CD14-positive monocyte (primary cell): ENCODE results near the gene HPSE2. TPM values are rescaled to one million over a fixed set of nuclear protein-coding genes. Genes with fewer than 3 reads are reported as not detected.

Source experiments
- DNase-seq, 3 donors: peaks; one replicate each; pipeline ENCODE4 v3.0.0-alpha.2; 2011 to 2022
- H2AFZ ChIP-seq: 2 replicates; pipeline ENCODE4 v1.6.0; 2012; ENCODE audit warnings: mild to moderate bottlenecking, low read depth, low read length, inconsistent platforms; ENCODE audit not compliant: insufficient read depth, poor library complexity, severe bottlenecking
- H3K27ac ChIP-seq, 2 donors: 1 replicate in 1 of 2; 2 replicates in 1 of 2; pipeline ENCODE4 v1.5.1; 2012 to 2013; ENCODE audit warnings: low read length in 2 of 2, control low read depth in 1 of 2, inconsistent platforms in 1 of 2, low read depth in 1 of 2, mild to moderate bottlenecking in 1 of 2
- H3K27me3 ChIP-seq, 2 donors: one replicate each; pipeline versions ENCODE4 v1.6.0 to v1.6.1; 2011 to 2013; ENCODE audit warnings: low read length in 2 of 2; ENCODE audit not compliant: control insufficient read depth in 2 of 2, insufficient read depth in 2 of 2
- H3K36me3 ChIP-seq, 2 donors: replicated peaks in 1 of 2; 1 replicate in 1 of 2; 2 replicates in 1 of 2; pipeline versions ENCODE4 v1.5.1 to v1.6.1; 2012 to 2013; ENCODE audit warnings: low read length in 2 of 2, control low read depth in 1 of 2, inconsistent platforms in 1 of 2, mild to moderate bottlenecking in 1 of 2; ENCODE audit not compliant: insufficient read depth in 2 of 2, control insufficient read depth in 1 of 2
- H3K4me1 ChIP-seq, 2 donors: 1 replicate in 1 of 2; 2 replicates in 1 of 2; pipeline versions ENCODE4 v1.5.1 to v1.6.1; 2012 to 2013; ENCODE audit warnings: low read length in 2 of 2, control low read depth in 1 of 2, inconsistent platforms in 1 of 2, mild to moderate bottlenecking in 1 of 2, moderate library complexity in 1 of 2; ENCODE audit not compliant: insufficient read depth in 2 of 2, control insufficient read depth in 1 of 2
- H3K4me2 ChIP-seq: replicated peaks from 2 replicates; pipeline ENCODE3; 2012; ENCODE audit warnings: low read length, moderate library complexity, mild to moderate bottlenecking; ENCODE audit not compliant: poor library complexity, severe bottlenecking; ENCODE audit errors: extremely low read depth
- H3K4me3 ChIP-seq, 3 experiments: fragments of 200-600 bp in 1 of 3; sonication (generic) in 1 of 3; replicated peaks in 1 of 3; 1 replicate in 2 of 3; 2 replicates in 1 of 3; pipeline ENCODE4 v1.5.1; 2011 to 2013; ENCODE audit warnings: low read length in 3 of 3, mild to moderate bottlenecking in 3 of 3, control low read depth in 2 of 3, low read depth in 2 of 3, inconsistent platforms in 1 of 3, moderate library complexity in 1 of 3
- H3K79me2 ChIP-seq: 2 replicates; pipeline ENCODE4 v1.6.0; 2012; ENCODE audit warnings: mild to moderate bottlenecking, control low read depth, inconsistent platforms, low read length, moderate library complexity; ENCODE audit not compliant: insufficient read depth
- H3K9ac ChIP-seq: 2 replicates; pipeline ENCODE4 v1.6.0; 2017; ENCODE audit warnings: low read length, mild to moderate bottlenecking; ENCODE audit not compliant: insufficient read depth, poor library complexity, severe bottlenecking
- H3K9me3 ChIP-seq, 2 donors: replicated peaks in 1 of 2; 1 replicate in 1 of 2; 2 replicates in 1 of 2; pipeline versions ENCODE4 v1.5.1 to v1.6.1; 2012 to 2013; ENCODE audit warnings: low read length in 2 of 2, control low read depth in 1 of 2; ENCODE audit not compliant: control insufficient read depth in 1 of 2, insufficient read depth in 1 of 2
- H4K20me1 ChIP-seq: 2 replicates; pipeline ENCODE4 v1.6.0; 2012; ENCODE audit warnings: mild to moderate bottlenecking, low read length, control low read depth, moderate library complexity; ENCODE audit not compliant: insufficient read depth
- H3K27ac Mint-ChIP-seq, 7 donors: one replicate each; pipeline ENCODE4 v1.8.0; 2020; ENCODE audit warnings: mild to moderate bottlenecking in 7 of 7, mixed read lengths in 7 of 7, moderate library complexity in 6 of 7, inconsistent platforms in 2 of 7
- H3K27me3 Mint-ChIP-seq, 3 donors: one replicate each; pipeline ENCODE4 v1.8.0; 2021 to 2022; ENCODE audit warnings: low read depth in 3 of 3, mild to moderate bottlenecking in 3 of 3, mixed read lengths in 3 of 3, moderate library complexity in 3 of 3, inconsistent platforms in 1 of 3
- H3K36me3 Mint-ChIP-seq, 2 donors: one replicate each; pipeline ENCODE4 v1.8.0; 2020; ENCODE audit warnings: mixed read lengths in 2 of 2, inconsistent platforms in 1 of 2, mild to moderate bottlenecking in 1 of 2
- H3K4me1 Mint-ChIP-seq: one replicate; pipeline ENCODE4 v1.8.0; 2020; ENCODE audit warnings: mild to moderate bottlenecking, mixed read lengths
- H3K4me3 Mint-ChIP-seq, 2 donors: one replicate each; pipeline ENCODE4 v1.8.0; 2020; ENCODE audit warnings: mild to moderate bottlenecking in 2 of 2, mixed read lengths in 2 of 2, moderate library complexity in 1 of 2
- H3K9me3 Mint-ChIP-seq, 7 donors: one replicate each; pipeline ENCODE4 v1.8.0; 2020 to 2022; ENCODE audit warnings: mixed read lengths in 7 of 7, mild to moderate bottlenecking in 6 of 7, moderate library complexity in 6 of 7, inconsistent platforms in 2 of 7
- CTCF ChIP-seq: fragments of 200-600 bp; IDR thresholded peaks from one replicate; pipeline ENCODE4 v1.8.0; 2022; ENCODE audit warnings: antibody characterized with exemption, mild to moderate bottlenecking
- WGBS: methylation state at CpG from one replicate; pipeline ENCODE4 v1.1.5; 2013; ENCODE audit warnings: missing lambda C conversion rate; ENCODE audit not compliant: insufficient coverage; 5-methylcytosine and 5-hydroxymethylcytosine counted together
- intact Hi-C, 2 donors: fragments of 100-400 bp; cut with micrococcal nuclease; formaldehyde crosslinking; loops; one replicate each; pipeline versions ENCODE4 v1.15.0 to v1.15.1; 2023
- polyA plus RNA-seq, 3 donors: library from polyadenylated mRNA; depleted of rRNA in 1 of 3; unstranded in 2 of 3; stranded (reverse) in 1 of 3; fragments of 300-500 nt in 2 of 3; fragments of >200 nt in 1 of 3; fragmentation: Illumina TruSeq in 2 of 3; gene quantifications; 1 replicate in 2 of 3; 2 replicates in 1 of 3; pipeline ENCODE4 v1.2.3, GENCODE V29; 2012 to 2021

Gene HPSE2
- polyA plus RNA-seq, 3 donors: not detected

DNA sequence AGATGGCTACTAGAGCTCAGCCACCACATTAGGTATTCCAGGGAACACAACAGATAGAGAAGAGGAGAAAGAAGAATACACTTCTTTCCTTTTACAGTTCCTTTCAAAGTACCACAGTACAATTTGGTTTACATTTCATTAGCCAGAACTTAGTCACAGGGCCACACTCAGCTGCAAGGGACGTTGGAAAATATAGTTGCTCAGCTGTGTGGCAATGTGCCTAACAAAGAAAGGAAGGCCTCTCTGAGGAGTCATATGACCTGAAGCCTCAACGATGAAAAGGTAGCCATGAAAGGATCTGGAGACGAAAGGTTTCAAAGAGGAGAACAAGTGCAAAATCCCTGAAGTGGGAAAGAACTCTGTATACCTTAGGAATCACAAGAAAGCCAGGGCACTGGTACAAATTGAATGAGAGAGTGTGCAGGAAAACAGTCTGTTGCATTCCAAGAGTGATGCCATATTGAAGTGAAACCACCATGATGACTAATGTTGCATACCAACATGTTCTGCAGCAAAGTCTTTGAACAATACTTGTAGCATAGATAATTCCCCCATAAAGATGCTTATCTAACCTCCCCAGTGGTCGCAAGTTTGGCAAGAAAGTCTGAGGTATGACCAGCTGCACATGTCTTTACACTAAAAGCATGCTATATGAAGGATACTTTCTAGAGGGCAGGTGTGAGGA lies 278.9 kb downstream of the HPSE2 start:
- no peaks in the 10 kb centered on the region for H3K4me1 Mint-ChIP-seq
- H3K9me3 ChIP-seq: no peaks in the 10 kb centered on the region
- H3K9me3 Mint-ChIP-seq: peaks cover 0 to 8% (median 2%) of the 10 kb centered on the region in 7 donors
- no peak overlapping the region for H3K4me2 ChIP-seq
- TF ChIP-seq CTCF: no peak
- H3K4me3 ChIP-seq: no peak overlapping the region
- no peak overlapping the region for H3K27ac ChIP-seq
- intact Hi-C loops: no loop called here
- 85% methylated on average over 3 of the region's 4 CpGs for WGBS
- no peak for DNase-seq
- H3K27me3 ChIP-seq: no peaks in the 10 kb centered on the region
- no peak overlapping the region for H2AFZ ChIP-seq
- H3K36me3 Mint-ChIP-seq: no peaks in the 10 kb centered on the region
- no peaks in the 10 kb centered on the region for H3K36me3 ChIP-seq
- H3K9ac ChIP-seq: no peak overlapping the region
- no peaks in the 10 kb centered on the region for H3K4me1 ChIP-seq
- H3K79me2 ChIP-seq: no peaks in the 10 kb centered on the region
- peaks cover 0 to 2% (median 0%) of the 10 kb centered on the region in 3 donors for H3K27me3 Mint-ChIP-seq
- H4K20me1 ChIP-seq: no peaks in the 10 kb centered on the region
- H3K4me3 Mint-ChIP-seq: no peak overlapping the region
- H3K27ac Mint-ChIP-seq: no peak overlapping the region

GRCh38 chr10:98953251-98953650 lies 282.4 kb downstream of the HPSE2 start:
- no peaks in the 10 kb centered on the region for H3K27me3 Mint-ChIP-seq
- Histone ChIP-seq H3K79me2 (no peaks in the 10 kb centered on the region), H3K27ac (no peak overlapping the region), H3K4me2 (no peak overlapping the region), H3K9me3 (no peaks in the 10 kb centered on the region), H3K4me1 (no peaks in the 10 kb centered on the region), H3K9ac (no peak overlapping the region), H3K36me3 (no peaks in the 10 kb centered on the region), H2AFZ (no peak overlapping the region), H3K4me3 (no peak overlapping the region), H3K27me3 (no peaks in the 10 kb centered on the region), H4K20me1 (no peaks in the 10 kb centered on the region)
- H3K9me3 Mint-ChIP-seq: peaks cover 0 to 8% (median 2%) of the 10 kb centered on the region in 7 donors
- H3K4me1 Mint-ChIP-seq: no peaks in the 10 kb centered on the region
- WGBS: 78% methylated on average over 4 of the region's 6 CpGs
- no peak for TF ChIP-seq CTCF
- H3K36me3 Mint-ChIP-seq: no peaks in the 10 kb centered on the region
- H3K27ac Mint-ChIP-seq: no peak overlapping the region
- intact Hi-C loops: no loop called here
- no peak overlapping the region for H3K4me3 Mint-ChIP-seq
- DNase-seq: no peak
